ENCODE results near the gene C5orf22. TPM values are rescaled to one million over a fixed set of nuclear protein-coding genes. Genes with fewer than 3 reads are reported as not detected.
"Not testable (repeated sequence)": the region's sequence is repeated elsewhere in the genome, so short reads cannot be mapped to it uniquely, and the experiment has no call there.

The C5orf22 gene
- total RNA-seq, 4 donors from 2014 or later, result 24.1 to 27.0 (median 25.2) TPM

- DNase-seq (no peak), ATAC-seq (no peak)
- peaks cover 5 to 64% of the 10 kb centered on the region in 2 donors for H3K36me3 ChIP-seq
- intact Hi-C loops (cut with DNase I; ENCODE audit: low total_unique reads) (no loop called here), in situ Hi-C loops (cut with MboI; ENCODE audit: low sequenced_read_pairs in 4 of 4) (no loop called here)
- no peak overlapping the region for H3K4me3 ChIP-seq
- H3K27ac ChIP-seq, result no peak overlapping the region
- H3K27me3 ChIP-seq, result no peaks in the 10 kb centered on the region
- no peaks in the 10 kb centered on the region for H3K9me3 ChIP-seq
- TF ChIP-seq POLR2A (IDR thresholded peaks at IDR 0.05) (no peak), CTCF (IDR thresholded peaks at IDR 0.05 in 4 of 5, conservative IDR thresholded peaks at IDR 0.05 in 1 of 5) (no peak)
- no peaks in the 10 kb centered on the region for H3K4me1 ChIP-seq
Observed at GRCh38 chr5:31554552-31554951, 22.5 kb downstream of the C5orf22 start.

GRCh38 chr5:31556461-31556860 lies 24.4 kb downstream of the C5orf22 start:
- peaks cover 9 to 58% of the 10 kb centered on the region in 2 donors for H3K36me3 ChIP-seq
- H3K4me3 ChIP-seq, result no peak overlapping the region
- ATAC-seq (no peak), DNase-seq (no peak)
- TF ChIP-seq CTCF (IDR thresholded peaks at IDR 0.05 in 4 of 5, conservative IDR thresholded peaks at IDR 0.05 in 1 of 5), result no peak
- TF ChIP-seq POLR2A (IDR thresholded peaks at IDR 0.05), result no peak
- no peaks in the 10 kb centered on the region for H3K9me3 ChIP-seq
- intact Hi-C loops (cut with DNase I; ENCODE audit: low total_unique reads) (no loop called here), in situ Hi-C loops (cut with MboI; ENCODE audit: low sequenced_read_pairs in 4 of 4) (no loop called here)
- no peaks in the 10 kb centered on the region for H3K4me1 ChIP-seq
- H3K27ac ChIP-seq, result no peak overlapping the region
- H3K27me3 ChIP-seq, result no peaks in the 10 kb centered on the region

GRCh38 chr5:31559942-31560341 lies 27.8 kb downstream of the C5orf22 start:
- no peak for DNase-seq
- Histone ChIP-seq H3K4me1 (no peaks in the 10 kb centered on the region), H3K36me3 (peaks cover 3 to 25% of the 10 kb centered on the region in 2 donors), H3K4me3 (no peak overlapping the region), H3K27me3 (no peaks in the 10 kb centered on the region), H3K9me3 (no peaks in the 10 kb centered on the region), H3K27ac (no peak overlapping the region)
- intact Hi-C loops (cut with DNase I; ENCODE audit: low total_unique reads), result no loop called here
- no peak for ATAC-seq
- in situ Hi-C loops (cut with MboI; ENCODE audit: low sequenced_read_pairs in 4 of 4), result no loop called here
- TF ChIP-seq CTCF (IDR thresholded peaks at IDR 0.05 in 4 of 5, conservative IDR thresholded peaks at IDR 0.05 in 1 of 5), result no peak
- no peak for TF ChIP-seq POLR2A (IDR thresholded peaks at IDR 0.05)

GRCh38 chr5:31561946-31562345 lies 29.8 kb downstream of the C5orf22 start:
- Histone ChIP-seq H3K27me3 (no peaks in the 10 kb centered on the region), H3K4me3 (no peak overlapping the region), H3K36me3 (peaks cover 3 to 7% of the 10 kb centered on the region in 2 donors), H3K27ac (no peak overlapping the region), H3K4me1 (no peaks in the 10 kb centered on the region), H3K9me3 (no peaks in the 10 kb centered on the region)
- intact Hi-C loops (cut with DNase I; ENCODE audit: low total_unique reads), result no loop called here
- DNase-seq, result no peak
- no peak for ATAC-seq
- no peak for TF ChIP-seq POLR2A (IDR thresholded peaks at IDR 0.05)
- no peak for TF ChIP-seq CTCF (IDR thresholded peaks at IDR 0.05 in 4 of 5, conservative IDR thresholded peaks at IDR 0.05 in 1 of 5)
- in situ Hi-C loops (cut with MboI; ENCODE audit: low sequenced_read_pairs in 4 of 4), result no loop called here

GRCh38 chr5:31563216-31563615 lies 31.1 kb downstream of the C5orf22 start:
- intact Hi-C loops (cut with DNase I; ENCODE audit: low total_unique reads), result no loop called here
- H3K4me3 ChIP-seq, result no peak overlapping the region
- ATAC-seq (no peak), DNase-seq (no peak)
- in situ Hi-C loops (cut with MboI; ENCODE audit: low sequenced_read_pairs in 4 of 4), result no loop called here
- TF ChIP-seq POLR2A (IDR thresholded peaks at IDR 0.05) (no peak), CTCF (IDR thresholded peaks at IDR 0.05 in 4 of 5, conservative IDR thresholded peaks at IDR 0.05 in 1 of 5) (no peak)
- no peaks in the 10 kb centered on the region for H3K9me3 ChIP-seq
- no peaks in the 10 kb centered on the region for H3K27me3 ChIP-seq
- no peak overlapping the region for H3K27ac ChIP-seq
- H3K4me1 ChIP-seq, result no peaks in the 10 kb centered on the region
- H3K36me3 ChIP-seq, result peaks cover 0 to 3% of the 10 kb centered on the region in 2 donors

GRCh38 chr5:31566362-31566761 lies 34.3 kb downstream of the C5orf22 start:
- H3K27me3 ChIP-seq; H3K4me1 ChIP-seq; H3K27ac ChIP-seq; ATAC-seq; in situ Hi-C loops (cut with MboI; ENCODE audit: low sequenced_read_pairs in 4 of 4); DNase-seq; intact Hi-C loops (cut with DNase I; ENCODE audit: low total_unique reads); H3K4me3 ChIP-seq; H3K9me3 ChIP-seq; H3K36me3 ChIP-seq: not testable (repeated sequence)

Measured in gastrocnemius medialis (tissue), 4 donors.